Forelimb muscle (tissue), 1 donor: Measurements from ENCODE around the gene ARGLU1. TPM values are rescaled to one million over a fixed set of nuclear protein-coding genes. Genes with fewer than 3 reads are reported as not detected.

ENCODE experiments used
- DNase-seq: peaks from one replicate; pipeline ENCODE4 v3.0.0-alpha.2; 2013; ENCODE audit warnings: low read depth
- polyA plus RNA-seq: library from polyadenylated mRNA; unstranded; fragments of 120-200 nt; gene quantifications from one replicate; pipeline ENCODE4 v1.2.1, GENCODE V29; 2013; ENCODE audit not compliant: insufficient read length

ARGLU1 gene
- polyA plus RNA-seq, 1 donor = 140 TPM

- no peak for DNase-seq
These were observed 18.8 kb upstream of the ARGLU1 start for GRCh38 chr13:106586648-106587166.

GRCh38 chr13:106581225-106581624 lies 13.3 kb upstream of the ARGLU1 start:
- DNase-seq = no peak

- no peak for DNase-seq
These were observed 8.0 kb upstream of the ARGLU1 start for GRCh38 chr13:106575896-106576295.

GRCh38 chr13:106573868-106574267 lies 5.9 kb upstream of the ARGLU1 start:
- DNase-seq = no peak

GRCh38 chr13:106573284-106573846 lies 5.4 kb upstream of the ARGLU1 start:
- DNase-seq = no peak

GRCh38 chr13:106570299-106570852 lies 2.4 kb upstream of the ARGLU1 start:
- DNase-seq = no peak

- no peak for DNase-seq
These were observed 1.5 kb upstream of the ARGLU1 start for GRCh38 chr13:106569233-106570095.

GRCh38 chr13:106568299-106569003 lies 514 bp upstream of the ARGLU1 start:
- no peak for DNase-seq

- no peak for DNase-seq
These were observed 1.1 kb downstream of the ARGLU1 start for GRCh38 chr13:106566641-106567473.

GRCh38 chr13:106565127-106565775 lies 2.7 kb downstream of the ARGLU1 start:
- no peak for DNase-seq

GRCh38 chr13:106562301-106562700 lies 5.6 kb downstream of the ARGLU1 start:
- DNase-seq = no peak

GRCh38 chr13:106561551-106562170 lies 6.3 kb downstream of the ARGLU1 start:
- DNase-seq = no peak

- no peak for DNase-seq
These were observed 7.1 kb downstream of the ARGLU1 start for GRCh38 chr13:106560821-106561220.

- DNase-seq = no peak
These were observed 9.4 kb downstream of the ARGLU1 start for GRCh38 chr13:106558527-106558926.

GRCh38 chr13:106555631-106556328 lies 12.2 kb downstream of the ARGLU1 start:
- DNase-seq = no peak

- no peak for DNase-seq
These were observed 16.2 kb downstream of the ARGLU1 start for GRCh38 chr13:106551751-106552150.

- no peak for DNase-seq
These were observed 16.6 kb downstream of the ARGLU1 start for GRCh38 chr13:106551350-106551749.

- DNase-seq = no peak
These were observed 17.3 kb downstream of the ARGLU1 start for GRCh38 chr13:106550570-106551135.

- DNase-seq = no peak
These were observed 19.8 kb downstream of the ARGLU1 start for GRCh38 chr13:106548064-106548696.
